GM18868 (cell line): ENCODE data around the gene DPM1.
"Not testable (repeated sequence)": the region's sequence is repeated elsewhere in the genome, so short reads cannot be mapped to it uniquely, and the experiment has no call there.

Experiments
- ATAC-seq: cut with Tn5 transposase; IDR thresholded peaks from one replicate; pipeline ENCODE4 v1.9.1; 2021; ENCODE audit warnings: mild to moderate bottlenecking, moderate library complexity; ENCODE audit not compliant: unreplicated experiment

Gene DPM1

GRCh38 chr20:50980071-50980681 lies 21.8 kb upstream of the DPM1 start:
- ATAC-seq, result no peak

GRCh38 chr20:50978533-50978932 lies 20.2 kb upstream of the DPM1 start:
- ATAC-seq, result not testable (repeated sequence)

- no peak for ATAC-seq
These were observed 19.0 kb upstream of the DPM1 start for GRCh38 chr20:50977066-50978021.

GRCh38 chr20:50975701-50976330 lies 17.5 kb upstream of the DPM1 start:
- no peak for ATAC-seq

GRCh38 chr20:50969912-50970311 lies 11.6 kb upstream of the DPM1 start:
- no peak for ATAC-seq

- ATAC-seq, result no peak
These were observed 11.1 kb upstream of the DPM1 start for GRCh38 chr20:50969435-50969834.

GRCh38 chr20:50968289-50968688 lies 10.0 kb upstream of the DPM1 start:
- ATAC-seq, result no peak

GRCh38 chr20:50967586-50967985 lies 9.3 kb upstream of the DPM1 start:
- ATAC-seq, result no peak

GRCh38 chr20:50959543-50960126 lies 1.3 kb upstream of the DPM1 start:
- no peak for ATAC-seq

- peak; percentile 79 for ATAC-seq
These were observed 547 bp upstream of the DPM1 start, which contains the start of gene MOCS3 for GRCh38 chr20:50958615-50959542. MOCS3 (plus strand) TSS chr20:50958818; CDS start chr20:50958843, 25 bp downstream.

- ATAC-seq, result no peak
These were observed 1.1 kb downstream of the DPM1 start for GRCh38 chr20:50957276-50957675.

GRCh38 chr20:50953821-50954220 lies 4.5 kb downstream of the DPM1 start:
- ATAC-seq, result no peak

GRCh38 chr20:50953196-50953595 lies 5.1 kb downstream of the DPM1 start:
- ATAC-seq, result no peak

GRCh38 chr20:50948132-50948785 lies 10.1 kb downstream of the DPM1 start:
- ATAC-seq, result no peak

GRCh38 chr20:50943069-50943468 lies 15.3 kb downstream of the DPM1 start:
- ATAC-seq, result no peak

GRCh38 chr20:50933589-50933988 lies 24.7 kb downstream of the DPM1 start:
- no peak for ATAC-seq

GRCh38 chr20:50932691-50933280 lies 25.5 kb downstream of the DPM1 start:
- ATAC-seq, result no peak

- ATAC-seq, result no peak
These were observed 26.3 kb downstream of the DPM1 start for GRCh38 chr20:50932016-50932485.
